Measurements from ENCODE around the gene SPTBN1. TPM values are rescaled to one million over a fixed set of nuclear protein-coding genes. Genes with fewer than 3 reads are reported as not detected.

Gene SPTBN1
- total RNA-seq, 1 experiment from 2014 or later: 171 TPM

DNA sequence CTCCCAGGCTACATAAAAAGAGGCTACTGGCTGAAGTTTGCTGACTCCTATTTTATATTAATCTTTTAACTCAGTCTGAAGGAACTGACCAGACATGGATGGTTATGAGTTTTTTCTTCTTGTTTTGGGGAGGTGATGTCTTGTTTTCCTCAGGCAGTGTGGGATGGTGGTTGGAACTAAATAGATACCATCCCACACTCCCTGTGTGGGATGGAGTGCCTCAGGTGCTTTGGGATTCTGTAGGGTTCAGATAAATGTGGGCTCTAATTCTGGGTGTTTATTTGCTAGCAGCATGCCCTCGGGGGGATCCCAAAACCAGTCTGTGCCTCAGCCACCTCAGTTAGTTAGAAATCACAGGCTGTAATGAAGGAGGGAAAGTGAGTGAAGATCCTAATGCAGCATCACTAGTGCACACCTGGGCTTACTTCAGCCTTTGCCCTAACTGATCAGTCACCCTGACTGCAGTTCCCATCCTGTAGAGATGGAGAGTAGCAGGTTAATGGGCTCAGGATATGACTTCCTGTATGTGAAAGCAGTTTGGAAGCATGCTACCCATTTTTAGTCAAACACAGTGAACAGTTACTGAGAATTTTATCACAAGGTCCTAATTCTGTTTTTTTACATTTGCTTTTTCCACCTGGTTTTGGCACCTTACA, 132.2 kb downstream of the SPTBN1 start:
- ChIA-PET POLR2A (interaction anchor here (1.9 to 4.0 kb wide), 5 partner anchors 9 to 29 kb away, joined by 7 to 42 read pairs (median 33); no protein-coding TSS in a partner anchor), CTCF (interaction anchor here (1.6 kb wide), 1 partner anchor 65 kb away, joined by 4 read pairs; no protein-coding TSS in a partner anchor)
- intact Hi-C loops (cut with micrococcal nuclease): no loop called here
- peaks cover 2% of the 10 kb centered on the region for H3K36me3 Mint-ChIP-seq (ENCODE audit: insufficient read depth, unreplicated experiment)
- no peak overlapping the region for H3K4me3 Mint-ChIP-seq (ENCODE audit: unreplicated experiment)
- no peak for DNase-seq (ENCODE audit: unreplicated experiment)
- H3K27me3 Mint-ChIP-seq (ENCODE audit: insufficient read depth, unreplicated experiment): no peaks in the 10 kb centered on the region
- BruUV-seq (replicated peaks): no TSS peak
- no peaks in the 10 kb centered on the region for H3K9me3 Mint-ChIP-seq (ENCODE audit: unreplicated experiment)
- TF ChIP-seq, protein P1, sequence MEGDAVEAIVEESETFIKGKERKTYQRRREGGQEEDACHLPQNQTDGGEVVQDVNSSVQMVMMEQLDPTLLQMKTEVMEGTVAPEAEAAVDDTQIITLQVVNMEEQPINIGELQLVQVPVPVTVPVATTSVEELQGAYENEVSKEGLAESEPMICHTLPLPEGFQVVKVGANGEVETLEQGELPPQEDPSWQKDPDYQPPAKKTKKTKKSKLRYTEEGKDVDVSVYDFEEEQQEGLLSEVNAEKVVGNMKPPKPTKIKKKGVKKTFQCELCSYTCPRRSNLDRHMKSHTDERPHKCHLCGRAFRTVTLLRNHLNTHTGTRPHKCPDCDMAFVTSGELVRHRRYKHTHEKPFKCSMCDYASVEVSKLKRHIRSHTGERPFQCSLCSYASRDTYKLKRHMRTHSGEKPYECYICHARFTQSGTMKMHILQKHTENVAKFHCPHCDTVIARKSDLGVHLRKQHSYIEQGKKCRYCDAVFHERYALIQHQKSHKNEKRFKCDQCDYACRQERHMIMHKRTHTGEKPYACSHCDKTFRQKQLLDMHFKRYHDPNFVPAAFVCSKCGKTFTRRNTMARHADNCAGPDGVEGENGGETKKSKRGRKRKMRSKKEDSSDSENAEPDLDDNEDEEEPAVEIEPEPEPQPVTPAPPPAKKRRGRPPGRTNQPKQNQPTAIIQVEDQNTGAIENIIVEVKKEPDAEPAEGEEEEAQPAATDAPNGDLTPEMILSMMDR (IDR thresholded peaks at IDR 0.05; ENCODE audit: unreplicated experiment): no peak
- H3K27ac Mint-ChIP-seq (ENCODE audit: low read depth, unreplicated experiment): no peak overlapping the region
- peaks cover 55% of the 10 kb centered on the region for H3K4me1 Mint-ChIP-seq (ENCODE audit: insufficient read depth, unreplicated experiment)

DNA sequence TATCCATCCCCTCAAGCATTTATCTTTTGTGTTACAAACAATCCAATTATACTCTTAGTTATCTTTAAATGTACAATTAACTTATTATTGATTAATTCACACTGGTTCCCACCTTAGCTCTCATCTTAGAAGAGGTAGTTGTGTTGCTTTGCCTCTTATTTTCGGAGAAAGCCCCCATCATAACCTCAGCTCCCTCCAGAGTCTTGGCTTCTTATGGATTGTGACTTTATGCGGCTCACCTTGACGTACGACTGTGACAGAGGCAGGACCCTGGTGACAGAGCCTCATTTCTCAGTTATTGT, 132.9 kb downstream of the SPTBN1 start:
- DNase-seq (ENCODE audit: unreplicated experiment): no peak
- Mint-ChIP-seq H3K27me3 (ENCODE audit: insufficient read depth, unreplicated experiment) (no peaks in the 10 kb centered on the region), H3K9me3 (ENCODE audit: unreplicated experiment) (no peaks in the 10 kb centered on the region), H3K4me3 (ENCODE audit: unreplicated experiment) (no peak overlapping the region), H3K4me1 (ENCODE audit: insufficient read depth, unreplicated experiment) (peaks cover 55% of the 10 kb centered on the region), H3K36me3 (ENCODE audit: insufficient read depth, unreplicated experiment) (peaks cover 6% of the 10 kb centered on the region), H3K27ac (ENCODE audit: low read depth, unreplicated experiment) (no peak overlapping the region)
- ChIA-PET POLR2A (interaction anchor here (0.9 to 4.0 kb wide), 7 partner anchors 10 to 228 kb away, joined by 4 to 42 read pairs (median 8); no protein-coding TSS in a partner anchor), CTCF (interaction anchor here (0.5 to 1.6 kb wide), 2 partner anchors 65 to 894 kb away, joined by 4 to 5 read pairs; no protein-coding TSS in a partner anchor)
- intact Hi-C loops (cut with micrococcal nuclease): no loop called here
- BruUV-seq (replicated peaks): no TSS peak
- TF ChIP-seq, protein P1 (IDR thresholded peaks at IDR 0.05; ENCODE audit: unreplicated experiment): no peak

DNA sequence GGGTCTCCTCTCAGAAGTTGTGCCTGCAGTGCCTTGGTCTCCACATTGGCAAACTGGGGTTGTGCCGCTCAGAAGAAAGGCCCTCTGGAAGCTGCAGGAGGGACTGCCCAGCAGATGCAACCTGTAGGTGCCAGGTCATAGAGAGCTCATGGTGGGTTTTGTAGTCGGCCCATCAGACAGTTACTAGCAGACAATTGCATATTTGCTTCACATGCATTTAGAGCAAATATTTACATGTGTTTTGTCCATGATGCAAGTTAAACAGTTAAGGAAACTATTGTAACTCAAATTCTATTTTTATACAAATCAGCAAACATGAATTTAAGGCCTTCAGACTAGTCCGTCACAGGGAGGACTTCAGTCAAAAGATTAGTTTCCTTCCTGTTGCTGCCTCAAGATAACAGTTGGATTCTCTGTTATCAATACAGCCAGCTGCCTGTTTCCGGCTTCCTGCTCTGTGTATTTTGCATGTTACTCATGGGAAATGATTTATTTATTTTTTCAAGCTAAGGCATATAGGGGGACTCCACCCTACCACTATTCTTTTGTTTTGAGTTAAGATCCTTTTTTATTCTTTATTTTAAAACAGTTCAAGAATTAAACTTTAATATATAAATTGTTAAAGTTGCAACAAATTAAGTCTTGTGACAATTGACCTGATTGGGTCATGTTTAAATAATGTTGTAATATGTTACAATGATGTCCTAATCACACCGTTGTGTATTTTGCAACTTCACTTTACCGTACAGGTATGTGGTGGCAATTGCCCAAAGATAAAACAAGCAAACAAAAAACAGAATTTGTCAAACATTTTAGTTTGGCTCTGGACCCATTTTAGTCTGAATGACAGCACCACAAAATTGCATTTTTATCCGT, 133.5 kb downstream of the SPTBN1 start:
- ChIA-PET POLR2A (interaction anchor here (0.9 to 4.0 kb wide), 7 partner anchors 10 to 227 kb away, joined by 4 to 42 read pairs (median 8); no protein-coding TSS in a partner anchor), CTCF (interaction anchor here (0.5 to 1.6 kb wide), 4 partner anchors 10 to 893 kb away, joined by 3 to 5 read pairs (median 4); no protein-coding TSS in a partner anchor)
- Mint-ChIP-seq H3K4me1 (ENCODE audit: insufficient read depth, unreplicated experiment) (peaks cover 55% of the 10 kb centered on the region), H3K27ac (ENCODE audit: low read depth, unreplicated experiment) (peak overlapping the region; percentile 1), H3K27me3 (ENCODE audit: insufficient read depth, unreplicated experiment) (no peaks in the 10 kb centered on the region), H3K4me3 (ENCODE audit: unreplicated experiment) (peak overlapping the region; percentile 0), H3K36me3 (ENCODE audit: insufficient read depth, unreplicated experiment) (peaks cover 6% of the 10 kb centered on the region), H3K9me3 (ENCODE audit: unreplicated experiment) (no peaks in the 10 kb centered on the region)
- peak; percentile 65 for DNase-seq (ENCODE audit: unreplicated experiment)
- TF ChIP-seq, protein P1 (IDR thresholded peaks at IDR 0.05; ENCODE audit: unreplicated experiment): no peak
- intact Hi-C loops (cut with micrococcal nuclease): no loop called here
- no TSS peak for BruUV-seq (replicated peaks)
